ENCODE results near the gene HOXB4.

The HOXB4 gene

DNA sequence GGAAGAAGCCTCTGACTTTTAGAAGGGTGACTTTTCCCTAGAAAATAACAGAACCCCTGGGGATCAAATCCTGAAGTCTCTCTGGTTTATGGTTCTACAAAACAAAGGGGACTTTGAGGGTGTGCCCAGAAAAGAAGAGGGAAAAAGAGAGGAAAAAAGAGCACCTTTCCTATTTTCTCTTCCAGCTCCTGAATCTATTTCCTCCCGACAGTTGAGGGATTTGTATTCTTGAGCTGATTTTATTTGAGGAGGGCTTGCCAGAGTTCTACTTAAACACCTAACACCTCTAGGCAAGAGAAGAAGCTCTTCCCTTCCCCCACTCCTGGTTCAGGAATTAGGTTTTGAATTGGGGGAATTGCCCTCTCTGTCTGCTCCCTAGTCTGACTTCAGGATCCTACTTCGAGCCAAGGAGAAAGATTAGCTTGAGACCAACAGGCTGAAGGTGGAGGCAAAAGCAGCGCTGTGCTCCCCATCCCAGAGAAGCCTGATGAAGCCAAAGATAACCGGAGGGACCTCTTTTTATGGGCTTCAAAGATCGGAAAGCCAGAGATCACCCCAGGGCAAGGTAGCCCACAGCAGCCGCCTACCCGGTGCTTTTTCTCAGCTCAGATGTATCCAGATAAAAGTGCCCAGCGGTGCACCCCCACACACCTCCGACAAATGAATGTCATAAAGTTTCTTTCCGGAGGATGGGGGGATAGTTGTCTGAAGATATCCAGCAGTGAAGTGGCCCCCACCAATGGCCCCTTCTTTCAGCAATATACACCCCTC is 11.1 kb upstream of the HOXB4 start:
- no peak for DNase-seq

DNA sequence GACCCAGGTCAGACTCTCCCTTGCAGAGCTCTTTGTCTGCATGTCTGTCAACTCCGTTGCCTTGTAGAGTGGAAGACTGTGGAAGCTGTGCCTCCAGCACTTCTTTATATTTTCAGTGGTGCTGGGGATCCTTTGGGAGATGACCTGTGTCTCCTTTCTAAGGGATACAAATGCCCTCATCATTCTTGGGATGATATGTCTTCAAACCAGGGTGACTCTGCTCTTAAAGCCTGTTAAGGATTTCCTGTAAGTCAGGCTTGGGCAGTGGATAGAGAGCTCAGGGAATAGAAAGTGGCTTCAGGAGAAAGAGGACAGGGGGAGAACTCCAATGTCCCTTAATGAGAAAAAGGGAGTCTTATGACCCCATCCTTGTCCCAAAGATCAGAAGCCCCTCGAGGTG is 10.4 kb upstream of the HOXB4 start:
- DNase-seq, result no peak

DNA sequence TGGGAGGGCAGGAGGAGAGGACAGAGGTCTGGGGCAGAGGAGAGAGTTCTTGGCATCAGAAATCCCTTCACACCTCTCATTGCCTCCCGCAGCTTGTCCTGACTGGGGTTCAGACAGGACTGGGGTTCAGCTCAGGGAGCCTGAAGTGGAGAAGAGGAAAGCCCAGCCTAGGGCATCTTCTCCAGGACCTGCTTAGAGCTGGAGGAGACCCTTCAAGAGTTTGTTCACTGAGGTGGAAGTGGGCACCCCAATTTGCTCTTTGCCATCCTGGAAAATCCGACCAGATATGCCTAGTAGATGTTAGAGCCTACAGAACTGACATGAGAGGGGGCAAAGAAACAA is 9.9 kb upstream of the HOXB4 start:
- no peak for DNase-seq

DNA sequence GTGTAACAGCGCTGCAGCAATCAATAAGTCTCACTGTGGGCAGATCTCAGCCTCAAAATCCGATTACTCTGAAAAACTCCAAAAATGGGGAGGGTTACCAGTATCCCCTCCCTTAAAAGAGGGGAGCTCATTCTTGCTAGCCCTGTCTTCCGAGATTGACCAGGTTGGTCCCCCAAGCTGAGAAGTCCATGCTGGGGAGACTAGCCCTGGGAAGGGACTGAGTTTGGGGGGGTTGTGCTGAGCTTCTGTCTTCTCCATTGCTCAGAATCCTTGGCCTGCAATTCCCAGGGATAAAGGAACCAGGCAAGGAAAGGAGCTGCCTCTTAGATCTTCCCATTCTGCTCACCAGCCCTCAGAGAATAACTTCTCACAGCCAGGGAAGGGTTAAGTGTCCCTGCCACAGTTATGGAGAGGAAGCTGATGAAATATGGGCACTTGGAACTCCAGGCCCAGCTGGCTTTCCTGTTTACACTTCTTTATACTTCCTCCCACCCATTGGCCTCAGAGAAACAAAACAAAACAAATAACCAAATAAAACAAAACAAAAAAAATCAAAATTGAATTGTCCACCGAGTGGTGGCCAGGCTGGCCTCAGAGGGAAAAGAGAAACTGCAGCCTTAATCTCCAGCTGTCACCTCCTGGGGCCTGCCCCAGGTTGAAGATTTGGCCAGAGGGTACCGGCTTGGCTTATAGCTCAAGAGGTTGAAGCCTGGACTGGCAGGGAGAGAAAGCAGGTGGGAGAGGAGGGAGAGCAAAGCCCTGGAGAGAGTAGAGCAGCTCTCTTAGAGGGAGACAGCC is 9.3 kb upstream of the HOXB4 start:
- no peak for DNase-seq

DNA sequence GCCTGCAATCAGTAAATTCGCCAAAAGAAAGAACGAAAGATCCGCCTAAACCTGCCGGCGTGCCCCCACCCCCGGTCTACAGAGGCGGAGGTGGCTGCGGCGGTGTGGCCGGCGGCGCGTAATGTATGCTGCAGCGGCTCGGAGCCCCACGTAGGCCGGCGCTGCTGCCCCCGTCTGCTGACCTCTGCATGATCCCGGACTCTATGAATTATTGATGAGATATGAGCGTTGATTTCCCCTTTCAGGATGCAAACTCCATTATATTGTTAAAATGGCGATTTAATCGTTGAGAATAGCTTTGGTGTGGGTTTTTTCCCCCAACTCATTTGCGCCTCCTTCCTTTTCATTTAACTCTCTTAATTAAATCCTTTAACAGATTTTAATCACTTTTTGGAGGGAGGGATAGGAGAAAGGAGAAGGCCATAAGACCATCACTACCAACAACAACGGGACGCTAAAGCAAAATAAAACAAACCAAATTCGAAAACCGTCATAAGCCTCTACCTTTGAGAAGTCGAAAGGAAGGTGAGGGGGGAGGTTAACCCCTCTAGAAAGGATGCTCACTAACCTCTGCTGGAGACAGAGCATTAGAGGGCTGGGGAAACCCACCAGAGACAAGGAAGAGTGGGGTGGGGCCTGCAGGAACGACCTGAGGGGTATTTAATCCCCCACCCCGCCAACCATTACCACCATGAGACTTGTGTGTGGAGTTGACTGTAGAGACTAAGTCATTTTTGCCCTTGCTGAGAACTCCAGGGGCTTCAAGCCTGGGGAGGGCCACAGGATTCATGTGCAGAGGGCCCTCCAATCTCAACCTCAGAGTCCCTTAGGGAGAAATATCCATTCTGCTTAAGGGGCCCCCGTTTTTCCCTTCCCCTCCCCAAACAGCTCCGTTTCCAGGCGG is 8.5 kb upstream of the HOXB4 start:
- no peak for DNase-seq

DNA sequence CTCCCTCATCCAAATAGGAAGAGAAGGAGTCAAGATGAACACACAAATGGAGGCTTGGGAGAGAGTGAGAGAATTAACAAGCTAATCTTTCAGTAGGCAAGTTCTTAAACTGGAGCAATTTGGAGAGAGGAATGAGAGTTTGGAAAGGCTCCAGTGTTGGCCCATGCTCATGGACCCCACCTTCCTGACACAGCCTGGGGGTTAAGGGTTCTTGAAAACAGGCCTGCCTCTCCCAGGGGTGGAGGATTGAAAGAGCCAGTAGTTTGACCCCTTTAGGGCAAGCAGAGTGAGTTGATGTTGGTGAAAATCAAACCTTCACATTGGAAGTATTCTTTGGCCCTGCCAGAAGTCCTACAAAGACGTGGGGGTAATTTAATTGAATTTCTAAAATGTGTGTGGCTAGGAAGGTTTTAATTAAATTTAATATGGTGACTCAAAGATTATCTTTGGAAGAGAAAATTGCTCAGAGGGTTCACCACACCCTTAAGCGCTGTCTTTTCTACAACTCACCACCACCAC is 6.1 kb upstream of the HOXB4 start:
- DNase-seq, result no peak

DNA sequence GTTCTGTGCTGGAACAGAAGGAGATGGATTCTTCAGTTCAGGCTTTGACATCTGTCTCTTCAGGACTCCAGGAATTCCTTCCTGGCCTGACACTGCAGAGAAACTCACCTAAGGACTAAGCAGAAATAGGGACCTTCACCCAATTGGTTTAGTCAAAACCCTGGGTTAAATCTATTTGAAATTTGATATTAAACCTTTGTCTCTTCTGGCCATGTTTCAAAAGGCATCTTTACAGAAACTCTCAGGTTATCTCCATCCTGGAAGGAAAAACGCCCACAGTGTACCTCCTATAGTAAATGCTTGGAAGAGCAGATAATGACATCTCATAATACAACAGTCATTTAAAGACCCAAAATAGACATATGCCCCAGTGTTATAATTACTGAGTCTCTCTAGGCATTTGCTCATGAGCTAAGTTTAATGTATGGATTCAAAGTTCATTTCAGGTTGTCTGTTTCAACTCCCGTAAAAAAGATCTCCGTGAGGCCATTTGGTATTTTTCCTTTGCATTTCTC is 5.6 kb upstream of the HOXB4 start:
- DNase-seq, result no peak

DNA sequence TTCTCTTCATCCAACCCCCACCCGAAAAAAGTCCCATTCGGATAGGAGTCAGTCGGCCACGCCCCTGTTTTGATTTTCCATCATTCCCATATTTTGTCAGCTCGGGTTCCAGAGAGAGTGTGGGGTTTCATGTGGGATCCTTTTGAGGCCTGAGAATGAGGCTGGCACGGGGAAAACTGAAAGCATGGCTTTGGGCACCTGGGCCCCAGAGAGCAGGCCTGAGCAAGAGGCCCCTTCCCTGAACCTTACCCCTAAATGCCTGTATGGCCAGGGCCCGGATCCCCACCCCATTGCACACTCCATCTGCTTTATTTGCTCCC is 4.6 kb upstream of the HOXB4 start:
- no peak for DNase-seq

DNA sequence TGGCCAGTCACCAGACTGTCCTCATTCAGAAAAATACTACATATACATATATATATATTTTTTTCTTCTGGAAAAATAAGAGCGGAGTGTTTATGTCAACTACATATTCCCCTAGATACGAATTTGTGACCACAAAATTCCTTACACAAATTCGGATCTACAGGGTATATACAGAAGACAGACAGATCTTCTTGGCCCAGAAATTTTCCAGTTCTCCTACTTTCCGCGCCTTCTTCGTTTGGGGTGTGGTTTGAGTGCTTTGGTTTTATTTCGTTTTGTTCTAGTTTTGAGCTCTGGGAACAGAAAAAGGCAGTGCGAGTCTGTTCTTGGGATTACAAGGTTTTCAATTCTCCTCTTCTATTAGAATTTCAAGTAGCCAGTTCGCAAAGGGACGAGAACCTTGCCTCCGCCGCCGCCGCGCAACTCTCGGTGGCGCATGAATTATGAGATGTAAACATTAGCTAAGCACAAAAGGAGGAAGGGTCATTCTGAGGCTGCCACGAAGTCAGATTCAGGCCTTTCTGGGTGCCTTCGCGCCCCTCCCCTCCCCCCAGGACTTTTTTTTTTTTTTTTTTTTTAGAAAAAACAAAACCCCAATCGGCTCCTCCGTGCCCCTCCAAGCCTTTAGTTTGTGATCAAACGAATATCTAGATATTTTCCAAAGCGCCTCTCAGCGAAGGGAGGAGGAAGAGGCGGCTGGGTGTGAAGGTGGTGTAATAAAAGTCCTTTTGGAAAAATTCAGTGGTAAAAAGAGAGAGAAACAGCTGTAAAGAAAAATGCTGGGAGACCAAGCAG is 1.8 kb upstream of the HOXB4 start:
- no peak for DNase-seq

DNA sequence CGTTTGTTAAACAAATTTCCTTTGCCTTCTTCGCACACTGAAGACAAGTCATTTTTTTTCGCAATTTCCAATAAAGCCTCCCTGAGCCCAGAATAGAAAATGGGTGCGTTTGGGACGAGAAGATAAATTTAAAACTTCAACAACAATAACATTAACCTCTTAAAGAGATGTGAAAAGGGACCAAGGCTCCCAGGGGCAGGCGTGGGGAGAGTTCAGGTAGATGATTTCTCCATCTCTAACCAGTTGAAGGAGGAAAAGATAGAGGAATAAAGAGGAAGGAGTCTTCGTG is 1.3 kb upstream of the HOXB4 start:
- DNase-seq, result no peak

DNA sequence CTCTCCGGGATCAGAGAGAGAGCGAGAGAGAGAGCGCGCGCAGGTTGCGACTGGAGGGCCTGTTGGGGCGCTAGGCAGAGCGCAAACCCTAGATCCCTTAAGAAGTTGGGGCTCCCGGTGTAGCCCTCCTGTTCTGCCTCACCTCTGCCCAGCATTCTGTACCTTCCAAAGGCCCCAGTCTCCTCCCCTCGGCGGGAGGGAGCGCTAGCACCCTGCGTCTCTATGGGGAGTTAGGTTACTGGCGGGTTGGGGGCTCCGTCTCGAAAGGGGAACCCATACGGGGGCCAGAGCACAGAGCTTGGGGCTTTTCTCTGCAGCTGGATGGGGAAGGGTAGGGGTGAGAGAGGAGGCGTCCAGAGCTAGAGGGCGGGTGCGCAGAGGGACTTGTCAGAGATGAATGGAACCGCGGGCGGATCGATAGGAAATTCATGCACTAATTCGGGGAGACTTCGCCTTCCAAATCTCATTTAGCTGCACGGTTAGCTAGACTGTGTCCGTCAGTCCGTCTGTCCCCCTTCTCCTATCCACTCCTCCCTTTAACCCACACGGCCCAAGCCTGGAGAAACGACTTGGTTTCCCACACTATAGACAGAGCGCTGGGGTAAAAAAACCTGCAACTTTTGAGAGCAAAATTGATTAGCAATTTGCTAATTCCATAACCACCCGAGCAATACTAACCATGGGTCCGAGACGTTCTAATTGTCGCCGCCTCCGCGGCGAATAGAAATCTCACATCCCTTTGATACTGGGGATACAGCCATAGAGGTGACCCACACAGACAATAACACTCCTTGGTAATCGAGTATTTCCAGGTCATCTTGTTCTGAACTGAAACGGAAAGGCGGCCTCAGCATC is 693 bp upstream of the HOXB4 start:
- no peak for DNase-seq

DNA sequence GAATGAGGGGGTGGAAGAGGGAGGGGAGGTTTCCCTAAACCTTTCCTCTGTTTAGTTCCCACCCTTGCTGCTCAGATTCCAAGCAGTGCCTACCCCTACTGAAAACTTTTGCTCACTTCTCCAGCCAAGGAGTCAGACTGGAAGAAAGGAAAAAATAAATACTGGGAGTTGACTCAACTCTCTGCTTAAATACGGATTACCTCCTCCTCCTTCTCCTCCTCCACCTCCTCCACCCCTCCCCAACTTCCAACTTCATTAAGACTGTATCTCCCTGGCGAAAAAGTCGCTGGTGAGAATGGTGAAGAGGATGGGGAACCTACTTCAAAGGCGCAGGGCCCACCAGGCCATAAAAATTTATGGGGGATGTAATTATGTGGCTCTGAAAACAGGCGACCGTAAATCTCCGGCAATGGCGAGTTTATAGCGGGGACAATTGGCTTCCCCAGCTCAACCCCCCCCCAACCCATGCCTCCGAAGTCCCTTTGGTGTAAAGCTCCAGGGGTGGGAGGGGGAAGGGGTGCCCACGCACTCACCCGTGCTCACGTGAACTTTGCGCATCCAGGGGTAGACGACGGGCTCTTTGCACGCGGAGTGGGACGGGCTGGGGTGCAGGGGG is 712 bp downstream of the HOXB4 start:
- DNase-seq, result no peak

DNA sequence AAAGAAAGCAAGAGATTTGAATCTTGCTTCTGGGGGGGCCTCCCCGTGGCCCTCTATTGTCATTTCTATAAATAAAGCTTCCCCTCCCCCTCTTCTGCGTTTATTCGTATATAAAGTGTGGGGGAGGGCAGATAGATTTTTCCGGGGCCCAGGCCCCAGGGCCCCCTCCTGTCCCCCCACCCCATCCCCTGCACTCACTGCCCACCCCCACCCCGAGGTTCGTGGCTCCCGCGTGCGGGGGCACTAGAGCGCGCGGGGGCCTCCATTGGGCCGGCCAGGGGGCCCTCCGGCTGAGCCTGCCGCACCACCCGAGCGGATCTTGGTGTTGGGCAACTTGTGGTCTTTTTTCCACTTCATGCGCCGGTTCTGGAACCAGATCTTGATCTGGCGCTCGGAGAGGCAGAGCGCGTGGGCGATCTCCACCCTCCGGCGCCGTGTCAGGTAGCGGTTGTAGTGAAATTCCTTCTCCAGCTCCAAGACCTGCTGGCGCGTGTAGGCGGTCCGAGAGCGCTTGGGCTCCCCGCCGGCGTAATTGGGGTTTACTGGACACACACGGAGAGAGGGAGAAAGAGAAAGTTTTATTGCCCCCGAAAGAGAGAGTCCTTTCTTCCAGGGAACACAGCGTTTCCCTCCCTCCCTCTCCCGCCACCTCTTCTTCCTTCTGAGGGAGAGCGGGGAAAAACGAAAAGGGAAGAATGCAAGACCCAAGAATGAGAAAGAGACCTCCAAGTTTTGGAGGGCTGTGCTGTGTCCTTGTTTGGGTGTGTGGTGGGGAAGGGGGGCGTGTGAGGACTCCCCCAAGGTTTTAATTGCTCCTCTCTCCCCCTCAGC is 1.5 kb downstream of the HOXB4 start:
- DNase-seq, result no peak

DNA sequence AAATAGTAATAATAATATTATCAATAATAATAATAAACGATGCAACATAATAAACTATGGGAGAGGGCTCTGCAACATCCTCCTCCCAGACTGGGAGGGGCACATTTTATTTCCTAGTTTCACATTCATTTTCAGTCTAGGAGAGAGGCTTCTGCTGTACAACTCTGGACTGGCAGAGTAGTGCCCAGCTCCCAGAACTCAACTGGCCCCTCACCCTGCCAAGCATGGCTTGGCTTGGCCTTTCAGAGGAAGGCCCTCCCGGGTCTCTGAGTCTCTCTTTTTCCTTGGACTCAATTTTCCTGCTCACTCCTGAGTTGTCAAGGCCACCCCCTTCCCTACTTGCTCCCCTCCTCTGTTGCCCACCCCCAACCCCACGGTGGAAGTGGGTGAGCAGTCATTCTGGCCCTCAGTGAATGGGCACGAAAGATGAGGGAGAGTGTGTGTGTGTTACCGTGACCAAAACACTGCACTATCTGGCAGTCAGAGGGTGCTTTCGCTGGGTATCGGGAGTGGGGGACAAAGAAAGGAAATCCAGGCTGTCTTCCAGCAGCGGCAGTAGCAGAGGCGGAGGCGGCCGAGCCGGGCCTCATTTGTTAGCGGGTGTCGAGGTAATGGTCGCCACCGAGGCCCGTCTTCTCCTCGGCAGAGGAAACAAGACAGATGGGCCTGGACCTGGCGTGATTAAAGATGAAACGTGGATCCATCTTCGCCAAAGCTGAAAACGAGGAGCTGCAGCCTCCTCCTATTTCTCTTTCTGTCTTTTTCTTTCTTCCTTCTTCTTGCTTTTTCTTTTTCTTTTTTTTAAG is 2.3 kb downstream of the HOXB4 start:
- DNase-seq, result no peak

DNA sequence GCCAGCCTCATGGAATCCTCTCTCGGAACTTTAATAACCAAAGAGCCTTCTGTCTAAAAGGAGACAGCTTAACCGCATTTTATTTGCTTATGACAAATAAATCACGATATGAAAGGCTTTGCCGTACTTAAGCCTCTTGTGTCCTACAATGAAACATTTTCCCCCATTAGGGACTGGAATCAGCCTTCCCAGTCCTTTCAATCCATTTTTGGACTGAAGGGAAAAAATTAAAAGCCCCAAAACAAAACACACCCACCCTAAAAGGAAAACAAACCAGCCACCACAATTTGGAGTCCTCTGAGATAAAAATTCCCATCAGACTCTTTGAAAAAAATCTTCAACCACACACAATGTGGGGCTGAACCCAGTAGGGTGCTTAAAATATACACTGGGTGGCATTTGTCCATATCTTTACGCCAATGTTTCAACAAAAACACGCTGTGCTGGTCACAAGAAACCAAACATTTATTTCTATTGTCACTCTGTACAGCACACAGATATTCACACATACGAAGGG is 3.0 kb downstream of the HOXB4 start:
- DNase-seq, result no peak

DNA sequence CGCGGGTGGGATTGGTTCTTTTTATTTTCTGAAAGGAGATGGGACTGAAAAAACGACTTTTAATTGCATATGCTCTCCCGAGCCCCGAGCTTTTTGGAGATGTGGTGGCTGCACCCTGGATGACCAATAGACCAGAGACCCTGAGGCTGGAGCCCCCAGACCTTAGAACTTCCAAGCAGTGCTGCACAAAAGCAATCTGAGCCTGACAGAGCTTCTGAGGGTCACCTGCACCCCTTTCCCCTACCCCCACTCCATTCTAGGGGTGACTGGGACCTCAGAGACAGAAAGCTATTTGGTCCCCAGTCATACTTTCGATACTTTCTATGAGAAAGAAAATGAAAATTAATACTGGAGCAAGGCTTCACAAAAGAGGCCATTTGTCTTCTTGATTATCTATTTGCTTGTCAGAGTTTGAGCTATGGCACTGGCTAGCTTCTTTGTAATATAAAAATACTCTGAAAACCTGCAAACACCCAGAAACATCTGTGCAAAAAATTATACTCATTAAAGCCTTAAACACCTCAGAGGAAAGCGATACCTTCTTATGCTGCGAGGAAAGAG is 3.6 kb downstream of the HOXB4 start:
- DNase-seq, result no peak

DNA sequence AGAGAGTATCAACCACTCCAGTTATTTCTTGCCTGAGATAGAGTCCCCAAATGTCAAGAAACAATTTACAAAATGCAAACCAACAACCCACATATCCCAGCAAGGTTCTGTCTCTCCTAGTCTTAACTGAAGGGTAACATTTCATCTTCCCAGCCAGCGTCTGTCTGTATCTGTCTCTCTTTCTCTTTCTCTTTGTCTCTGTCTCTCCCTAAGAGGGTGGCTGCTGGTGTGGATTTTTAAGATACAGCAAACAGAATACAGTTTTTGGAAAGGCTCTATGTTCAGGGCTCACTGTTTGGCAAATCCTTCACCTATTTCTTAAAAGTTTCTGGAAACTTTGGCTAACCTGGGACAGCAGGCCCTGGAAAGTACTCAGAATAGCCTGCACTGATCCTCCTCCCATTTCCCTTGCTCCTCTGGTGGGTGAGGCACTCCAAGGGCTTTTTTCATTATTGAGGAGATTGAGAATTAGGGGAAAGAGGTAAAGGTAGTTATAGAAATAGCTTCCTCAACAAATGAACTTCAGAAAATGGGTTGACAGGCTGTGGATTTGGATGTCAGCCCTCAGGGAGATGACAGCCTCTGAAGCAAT is 6.2 kb downstream of the HOXB4 start:
- no peak for DNase-seq
